Mammary epithelial cell (primary cell): ENCODE measurements around the gene SLC9B2.

Experiments
- CTCF ChIP-seq, 2 donors: IDR thresholded peaks in 1 of 2; conservative IDR thresholded peaks in 1 of 2; 2 replicates each; pipeline ENCODE4 v1.5.1; 2011 to 2012; ENCODE audit warnings: inconsistent platforms in 2 of 2, low read length in 2 of 2, mild to moderate bottlenecking in 2 of 2, control low read depth in 1 of 2, low read depth in 1 of 2; ENCODE audit not compliant: insufficient read depth in 1 of 2; ENCODE audit errors: extremely low read depth in 1 of 2
- EZH2 ChIP-seq: IDR thresholded peaks from 2 replicates; pipeline ENCODE4 v1.6.1; 2012; ENCODE audit warnings: low read length, inconsistent platforms, borderline replicate concordance

- TF ChIP-seq CTCF (conservative IDR thresholded peaks at IDR 0.05 in 1 of 2, IDR thresholded peaks at IDR 0.05 in 1 of 2; ENCODE audit: extremely low read depth in 1 of 2, insufficient read depth in 1 of 2, low read depth in 1 of 2, low read length in 2 of 2) (no peak), EZH2 (no peak)
These were observed 57.0 kb downstream of the SLC9B2 start, which contains the start of gene SLC9B1 for GRCh38 chr4:103019308-103020124.
